GM12878 (cell line): ENCODE measurements around the gene ANKRD33B. TPM values are rescaled to one million over a fixed set of nuclear protein-coding genes. Genes with fewer than 3 reads are reported as not detected.

Experiments
- ATAC-seq: fragments of 200-7000 bp; cut with Tn5 transposase; 3 replicates; pipeline ENCODE4 v1.9.1; 2020; ENCODE audit warnings: mild to moderate bottlenecking, moderate library complexity
- BruUV-seq: library from RNA; stranded (reverse); fragments of 400-500 nt; replicated peaks from 2 replicates; lab custom pipeline; 2021; lab: Mats Ljungman, UMichigan
- CTCF ChIA-PET: fragments of 300-600 bp; sonication (Branson Sonifier 250); formaldehyde crosslinking; extraction: SDS; loops from one replicate; lab custom pipeline; 2021; ENCODE audit warnings: inconsistent platforms; lab: Yijun Ruan, JAX
- POLR2A ChIA-PET: fragments of 350-600 bp; formaldehyde crosslinking; extraction: SDS; loops from one replicate; lab custom pipeline; 2021; ENCODE audit warnings: inconsistent platforms; lab: Charles Lee
- RAD21 ChIA-PET: fragments of 300-600 bp; sonication (Branson Sonifier 250); formaldehyde crosslinking; loops from one replicate; lab custom pipeline; 2023; ENCODE audit warnings: antibody characterized with exemption; ENCODE audit not compliant: unreplicated experiment; lab: Charles Lee
- SMC1A ChIA-PET: fragments of 300-600 bp; sonication (Branson Sonifier 250); formaldehyde crosslinking; loops from one replicate; lab custom pipeline; 2023; ENCODE audit not compliant: unreplicated experiment, uncharacterized antibody; lab: Charles Lee
- DNase-seq: peaks from one replicate; pipeline ENCODE4 v3.0.0-alpha.2; 2011; ENCODE audit warnings: low read depth, low spot score
- FAIRE-seq: peaks from 3 replicates; lab custom pipeline; 2011; peaks lifted over from hg19 to GRCh38; lab: Jason Lieb, UNC
- H2AFZ ChIP-seq: 2 replicates; pipeline ENCODE4 v1.6.0; 2011; ENCODE audit warnings: low read depth, low read length, control low read depth; ENCODE audit not compliant: control insufficient read depth
- H3K27ac ChIP-seq: 2 replicates; pipeline ENCODE4 v1.5.1; 2011; ENCODE audit warnings: control low read depth; ENCODE audit not compliant: control insufficient read depth, insufficient read depth
- H3K27me3 ChIP-seq, 2 experiments: replicated peaks in 1 of 2; 2 replicates each; pipeline versions ENCODE4 v1.6.0 to v1.6.1; 2011; ENCODE audit warnings: low read length in 1 of 2; ENCODE audit not compliant: control insufficient read depth in 2 of 2, insufficient read depth in 2 of 2
- H3K36me3 ChIP-seq, 2 experiments: 2 replicates each; pipeline ENCODE4 v1.5.1; 2011; ENCODE audit warnings: low read length in 1 of 2; ENCODE audit not compliant: control insufficient read depth in 2 of 2, insufficient read depth in 2 of 2
- H3K4me1 ChIP-seq: 2 replicates; pipeline ENCODE4 v1.6.1; 2011; ENCODE audit warnings: mild to moderate bottlenecking, low read length, moderate library complexity, mixed read lengths; ENCODE audit not compliant: control insufficient read depth, insufficient read depth
- H3K4me2 ChIP-seq: 2 replicates; pipeline ENCODE4 v1.6.0; 2011; ENCODE audit warnings: control low read depth; ENCODE audit not compliant: control insufficient read depth, insufficient read depth
- H3K4me3 ChIP-seq: fragments of 200-600 bp; sonication (generic); 2 replicates; pipeline ENCODE4 v1.5.1; 2016
- H3K79me2 ChIP-seq: 2 replicates; pipeline ENCODE4 v1.6.0; 2011; ENCODE audit warnings: low read length; ENCODE audit not compliant: control insufficient read depth, insufficient read depth
- H3K9ac ChIP-seq: 2 replicates; pipeline ENCODE4 v1.8.0; 2011; ENCODE audit warnings: low read length, control low read depth, mixed read lengths; ENCODE audit not compliant: control insufficient read depth, insufficient read depth
- H3K9me3 ChIP-seq: replicated peaks from 3 replicates; pipeline ENCODE4 v1.5.1; 2011; ENCODE audit warnings: mild to moderate bottlenecking, low read length; ENCODE audit not compliant: control insufficient read depth, insufficient read depth
- H4K20me1 ChIP-seq: 2 replicates; pipeline ENCODE4 v1.6.0; 2011; ENCODE audit not compliant: control insufficient read depth, insufficient read depth
- CTCF ChIP-seq, 3 experiments: IDR thresholded peaks in 2 of 3; conservative IDR thresholded peaks in 1 of 3; 2 replicates each; pipeline ENCODE4 v1.5.1; 2011; ENCODE audit warnings: low read depth in 3 of 3, low read length in 3 of 3, mild to moderate bottlenecking in 3 of 3, control low read depth in 2 of 3, moderate library complexity in 2 of 3, inconsistent platforms in 1 of 3, mixed read lengths in 1 of 3; ENCODE audit not compliant: control insufficient read depth in 2 of 3, insufficient read depth in 1 of 3; ENCODE audit errors: extremely low read depth in 1 of 3
- POU2F2 ChIP-seq: IDR thresholded peaks from 3 replicates; pipeline ENCODE4 v1.6.1; 2011; ENCODE audit warnings: low read depth, mild to moderate bottlenecking, low read length, borderline replicate concordance
- WGBS: methylation state at CpG from one replicate; pipeline ENCODE4 v1.1.6; 2016; ENCODE audit warnings: low lambda C conversion rate; ENCODE audit not compliant: insufficient replicate concordance, insufficient coverage; ENCODE audit errors: missing lambda C conversion rate; 5-methylcytosine and 5-hydroxymethylcytosine counted together
- in situ Hi-C: fragments of 300-500 bp; cut with MboI; formaldehyde crosslinking; loops from 9 replicates; pipeline ENCODE4 v1.14.3; 2018; ENCODE audit warnings: mixed read lengths
- intact Hi-C: fragments of 100-400 bp; cut with micrococcal nuclease; formaldehyde crosslinking; loops from one replicate; pipeline ENCODE4 v1.14.2; 2022; ENCODE audit not compliant: unreplicated experiment
- polyA plus RNA-seq, 11 experiments: library from polyadenylated mRNA; depleted of rRNA in 4 of 11; unstranded in 6 of 11; stranded (reverse) in 5 of 11; fragments of >200 nt; fragmentation: Nextera tagmentation in 4 of 11; fragmentation: Illumina TruSeq in 1 of 11; extraction: Ambion mirVana in 4 of 11; extraction: Trizol in 1 of 11; gene quantifications; 1 replicate in 1 of 11; 2 replicates in 10 of 11; pipeline versions ENCODE4 v1.2.1 to v1.2.3, GENCODE V29; 2011 to 2016; ENCODE audit warnings: inconsistent platforms in 2 of 11, missing spikeins in 2 of 11, low read depth in 1 of 11
- total RNA-seq, 4 experiments: library from RNA; depleted of rRNA in 3 of 4; stranded (reverse); fragments of >200 nt in 3 of 4; fragmentation: Illumina TruSeq in 1 of 4; extraction: Trizol in 1 of 4; gene quantifications; 2 replicates each; pipeline versions ENCODE4 v1.2.1 to v1.2.3, GENCODE V29; 2013 to 2021
- TF ChIP-seq, protein P1 (sequence below): fragments of 150-350 bp; IDR thresholded peaks from 2 replicates; pipeline ENCODE4 v1.6.1; 2014; ENCODE audit warnings: mild to moderate bottlenecking, low read depth, low read length
- TF ChIP-seq, protein P2 (sequence below): fragments of 450-650 bp; IDR thresholded peaks from 2 replicates; pipeline ENCODE4 v1.6.1; 2017; ENCODE audit warnings: mild to moderate bottlenecking

The ANKRD33B gene
- total and polyA plus RNA-seq, 10 of the 15 experiments (the other 5 are each of a cell fraction or from before 2014, with no cell fraction given) = 4.9 to 61.6 (median 15.6) TPM

- 85% methylated on average over 3 of the region's 3 CpGs for WGBS
- Histone ChIP-seq H3K4me1 (peaks cover 92% of the 10 kb centered on the region), H3K79me2 (peaks cover 94% of the 10 kb centered on the region), H3K4me3 (peak overlapping the region; percentile 34; the same call in 1 of the 2 replicates), H3K36me3 (peaks cover 3 to 13% of the 10 kb centered on the region in 2 experiments; a peak in 3 of 4 replicates), H3K27me3 (no peaks in the 10 kb centered on the region), H2AFZ (no peak overlapping the region), H3K27ac (peak overlapping the region; percentile 48), H3K9ac (no peak overlapping the region), H3K4me2 (peak overlapping the region; percentile 24; the same call in 1 of the 2 replicates), H3K9me3 (no peaks in the 10 kb centered on the region; the same call in 1 of the 3 replicates), H4K20me1 (no peaks in the 10 kb centered on the region)
- DNase-seq = no peak
- RAD21 ChIA-PET = interaction anchor here (1.2 kb wide), 1 partner anchor 33 kb away, joined by 3 read pairs; no protein-coding TSS in a partner anchor
- SMC1A ChIA-PET = interaction anchor here (0.6 to 2.2 kb wide), 7 partner anchors 11 to 36 kb away, joined by 3 to 13 read pairs (median 4); no protein-coding TSS in a partner anchor
- in situ Hi-C loops = no loop called here
- CTCF ChIA-PET = interaction anchor here (1.3 to 2.0 kb wide), 2 partner anchors 19 to 32 kb away, joined by 3 to 4 read pairs; no protein-coding TSS in a partner anchor
- intact Hi-C loops = no loop called here
- TF ChIP-seq, protein P1, sequence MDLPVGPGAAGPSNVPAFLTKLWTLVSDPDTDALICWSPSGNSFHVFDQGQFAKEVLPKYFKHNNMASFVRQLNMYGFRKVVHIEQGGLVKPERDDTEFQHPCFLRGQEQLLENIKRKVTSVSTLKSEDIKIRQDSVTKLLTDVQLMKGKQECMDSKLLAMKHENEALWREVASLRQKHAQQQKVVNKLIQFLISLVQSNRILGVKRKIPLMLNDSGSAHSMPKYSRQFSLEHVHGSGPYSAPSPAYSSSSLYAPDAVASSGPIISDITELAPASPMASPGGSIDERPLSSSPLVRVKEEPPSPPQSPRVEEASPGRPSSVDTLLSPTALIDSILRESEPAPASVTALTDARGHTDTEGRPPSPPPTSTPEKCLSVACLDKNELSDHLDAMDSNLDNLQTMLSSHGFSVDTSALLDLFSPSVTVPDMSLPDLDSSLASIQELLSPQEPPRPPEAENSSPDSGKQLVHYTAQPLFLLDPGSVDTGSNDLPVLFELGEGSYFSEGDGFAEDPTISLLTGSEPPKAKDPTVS = no peak
- TF ChIP-seq, protein P2, sequence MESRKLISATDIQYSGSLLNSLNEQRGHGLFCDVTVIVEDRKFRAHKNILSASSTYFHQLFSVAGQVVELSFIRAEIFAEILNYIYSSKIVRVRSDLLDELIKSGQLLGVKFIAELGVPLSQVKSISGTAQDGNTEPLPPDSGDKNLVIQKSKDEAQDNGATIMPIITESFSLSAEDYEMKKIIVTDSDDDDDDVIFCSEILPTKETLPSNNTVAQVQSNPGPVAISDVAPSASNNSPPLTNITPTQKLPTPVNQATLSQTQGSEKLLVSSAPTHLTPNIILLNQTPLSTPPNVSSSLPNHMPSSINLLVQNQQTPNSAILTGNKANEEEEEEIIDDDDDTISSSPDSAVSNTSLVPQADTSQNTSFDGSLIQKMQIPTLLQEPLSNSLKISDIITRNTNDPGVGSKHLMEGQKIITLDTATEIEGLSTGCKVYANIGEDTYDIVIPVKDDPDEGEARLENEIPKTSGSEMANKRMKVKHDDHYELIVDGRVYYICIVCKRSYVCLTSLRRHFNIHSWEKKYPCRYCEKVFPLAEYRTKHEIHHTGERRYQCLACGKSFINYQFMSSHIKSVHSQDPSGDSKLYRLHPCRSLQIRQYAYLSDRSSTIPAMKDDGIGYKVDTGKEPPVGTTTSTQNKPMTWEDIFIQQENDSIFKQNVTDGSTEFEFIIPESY = no peak
- no peak for TF ChIP-seq CTCF (IDR thresholded peaks at IDR 0.05 in 2 of 3, conservative IDR thresholded peaks at IDR 0.05 in 1 of 3; ENCODE audit: control insufficient read depth in 2 of 3, extremely low read depth in 1 of 3, insufficient read depth in 1 of 3, low read depth in 3 of 3, low read length in 3 of 3)
- TF ChIP-seq POU2F2 = no peak
- BruUV-seq = no TSS peak
- POLR2A ChIA-PET = interaction anchor here (1.1 kb wide), 1 partner anchor 35 kb away, joined by 4 read pairs; no protein-coding TSS in a partner anchor
- FAIRE-seq = no peak
- ATAC-seq = no peak
These were observed 32.4 kb downstream of the ANKRD33B start for GRCh38 chr5:10596310-10596703.
